Left ventricle myocardium inferior (tissue), 1 donor: ENCODE results near the gene ANKRD44. TPM values are rescaled to one million over a fixed set of nuclear protein-coding genes. Genes with fewer than 3 reads are reported as not detected.
A peak's percentile ranks its signal among the peaks of the same experiment; 100 is the strongest.

Source experiments
- DNase-seq: peaks from one replicate; pipeline ENCODE4 v3.0.0-alpha.2; 2020
- H3K27ac ChIP-seq: fragments of 200-600 bp; replicated peaks from 2 replicates; pipeline ENCODE4 v1.8.0; 2021
- H3K27me3 ChIP-seq: fragments of 200-600 bp; 2 replicates; pipeline ENCODE4 v1.8.0; 2021; ENCODE audit warnings: low read depth
- H3K36me3 ChIP-seq: fragments of 200-600 bp; 2 replicates; pipeline ENCODE4 v1.8.0; 2021
- H3K4me1 ChIP-seq: fragments of 200-600 bp; 2 replicates; pipeline ENCODE4 v1.8.0; 2021
- H3K4me3 ChIP-seq: fragments of 200-600 bp; 2 replicates; pipeline ENCODE4 v1.8.0; 2021; ENCODE audit warnings: mild to moderate bottlenecking, moderate library complexity
- H3K9me3 ChIP-seq: fragments of 200-600 bp; replicated peaks from 2 replicates; pipeline ENCODE4 v1.8.0; 2021
- intact Hi-C: fragments of 100-400 bp; cut with micrococcal nuclease; formaldehyde crosslinking; loops from one replicate; pipeline ENCODE4 v1.11.0; 2022
- total RNA-seq: library from RNA; stranded (reverse); fragmentation: NEBNext Ultra II Directional; extraction: Animal tissue kit (Norgen Biotek cat#: 25700); gene quantifications from one replicate; pipeline ENCODE4 v1.2.1, GENCODE V29; 2021
- TF ChIP-seq, protein P1 (sequence below): fragments of 200-600 bp; IDR thresholded peaks from 2 replicates; pipeline ENCODE4 v1.8.0; 2021; ENCODE audit warnings: antibody characterized with exemption, mild to moderate bottlenecking, borderline replicate concordance
- donor health status: DM: no; HTN: yes; CAD: no; lungs with severe emphysema.

Gene ANKRD44
- total RNA-seq, 1 donor from 2014 or later, result 7.1 TPM

DNA sequence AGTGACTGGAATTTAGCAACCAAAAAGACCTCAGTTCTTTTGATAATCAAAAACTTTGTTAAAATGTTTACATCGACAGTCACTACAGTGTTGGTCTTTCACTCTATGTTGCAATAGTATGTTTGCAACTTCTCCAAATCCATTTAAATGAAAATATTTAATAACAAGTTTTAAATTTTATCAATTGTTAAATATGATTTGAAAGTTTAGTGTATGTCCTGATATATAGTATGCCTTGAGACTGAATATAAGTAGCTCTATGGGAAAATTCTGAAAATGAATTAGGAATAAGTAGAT lies 109.9 kb downstream of the ANKRD44 start:
- intact Hi-C loops, result no loop called here
- Histone ChIP-seq H3K9me3 (no peaks in the 10 kb centered on the region), H3K27ac (no peak overlapping the region), H3K4me3 (no peak overlapping the region), H3K4me1 (peaks cover 42% of the 10 kb centered on the region), H3K36me3 (no peaks in the 10 kb centered on the region), H3K27me3 (no peaks in the 10 kb centered on the region)
- DNase-seq, result no peak
- TF ChIP-seq, protein P1, sequence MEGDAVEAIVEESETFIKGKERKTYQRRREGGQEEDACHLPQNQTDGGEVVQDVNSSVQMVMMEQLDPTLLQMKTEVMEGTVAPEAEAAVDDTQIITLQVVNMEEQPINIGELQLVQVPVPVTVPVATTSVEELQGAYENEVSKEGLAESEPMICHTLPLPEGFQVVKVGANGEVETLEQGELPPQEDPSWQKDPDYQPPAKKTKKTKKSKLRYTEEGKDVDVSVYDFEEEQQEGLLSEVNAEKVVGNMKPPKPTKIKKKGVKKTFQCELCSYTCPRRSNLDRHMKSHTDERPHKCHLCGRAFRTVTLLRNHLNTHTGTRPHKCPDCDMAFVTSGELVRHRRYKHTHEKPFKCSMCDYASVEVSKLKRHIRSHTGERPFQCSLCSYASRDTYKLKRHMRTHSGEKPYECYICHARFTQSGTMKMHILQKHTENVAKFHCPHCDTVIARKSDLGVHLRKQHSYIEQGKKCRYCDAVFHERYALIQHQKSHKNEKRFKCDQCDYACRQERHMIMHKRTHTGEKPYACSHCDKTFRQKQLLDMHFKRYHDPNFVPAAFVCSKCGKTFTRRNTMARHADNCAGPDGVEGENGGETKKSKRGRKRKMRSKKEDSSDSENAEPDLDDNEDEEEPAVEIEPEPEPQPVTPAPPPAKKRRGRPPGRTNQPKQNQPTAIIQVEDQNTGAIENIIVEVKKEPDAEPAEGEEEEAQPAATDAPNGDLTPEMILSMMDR, result no peak

GRCh38 chr2:197200051-197200761 lies 110.4 kb downstream of the ANKRD44 start:
- Histone ChIP-seq H3K27me3 (no peaks in the 10 kb centered on the region), H3K4me3 (no peak overlapping the region), H3K27ac (no peak overlapping the region), H3K36me3 (no peaks in the 10 kb centered on the region), H3K4me1 (peaks cover 45% of the 10 kb centered on the region), H3K9me3 (no peaks in the 10 kb centered on the region)
- no peak for DNase-seq
- intact Hi-C loops, result no loop called here
- TF ChIP-seq, protein P1, result no peak

GRCh38 chr2:197198890-197199289 lies 111.7 kb downstream of the ANKRD44 start:
- Histone ChIP-seq H3K9me3 (no peaks in the 10 kb centered on the region), H3K36me3 (no peaks in the 10 kb centered on the region), H3K27me3 (no peaks in the 10 kb centered on the region), H3K27ac (peak overlapping the region; percentile 23), H3K4me1 (peaks cover 42% of the 10 kb centered on the region), H3K4me3 (peak overlapping the region; percentile 31)
- TF ChIP-seq, protein P1, result no peak
- intact Hi-C loops, result loop anchor here (10.0 kb wide), 1 partner anchor 176 kb away; no protein-coding TSS in a partner anchor
- peak; percentile 47 for DNase-seq

GRCh38 chr2:197197895-197198311 lies 112.7 kb downstream of the ANKRD44 start:
- no peaks in the 10 kb centered on the region for H3K36me3 ChIP-seq
- H3K27me3 ChIP-seq, result no peaks in the 10 kb centered on the region
- H3K27ac ChIP-seq, result no peak overlapping the region
- TF ChIP-seq, protein P1, result no peak
- no peak overlapping the region for H3K4me3 ChIP-seq
- peaks cover 42% of the 10 kb centered on the region for H3K4me1 ChIP-seq
- DNase-seq, result no peak
- no peaks in the 10 kb centered on the region for H3K9me3 ChIP-seq
- intact Hi-C loops, result loop anchor here (10.0 kb wide), 1 partner anchor 177 kb away; no protein-coding TSS in a partner anchor

GRCh38 chr2:197196541-197197180 lies 113.9 kb downstream of the ANKRD44 start:
- TF ChIP-seq, protein P1, result no peak
- Histone ChIP-seq H3K27me3 (no peaks in the 10 kb centered on the region), H3K4me1 (peaks cover 42% of the 10 kb centered on the region), H3K4me3 (no peak overlapping the region), H3K36me3 (no peaks in the 10 kb centered on the region), H3K9me3 (no peaks in the 10 kb centered on the region), H3K27ac (no peak overlapping the region)
- intact Hi-C loops, result loop anchor here (10.0 kb wide), 1 partner anchor 178 kb away; no protein-coding TSS in a partner anchor
- no peak for DNase-seq
